Liver (tissue), 9 donors: ENCODE results near the gene MYO1B. TPM values are rescaled to one million over a fixed set of nuclear protein-coding genes. Genes with fewer than 3 reads are reported as not detected.

Source experiments
- DNase-seq: peaks from one replicate; pipeline ENCODE4 v3.0.0-alpha.2; 2017; ENCODE audit warnings: low spot score
- H3K27ac ChIP-seq, 2 donors: one replicate each; pipeline ENCODE4 v1.7.0; 2013; ENCODE audit warnings: inconsistent platforms in 2 of 2, low read length in 2 of 2, control low read depth in 1 of 2, low read depth in 1 of 2, mild to moderate bottlenecking in 1 of 2
- H3K27me3 ChIP-seq, 4 donors: one replicate each; pipeline versions ENCODE4 v1.6.1 to v1.7.0; 2013; ENCODE audit warnings: low read length in 3 of 4, inconsistent platforms in 1 of 4, mild to moderate bottlenecking in 1 of 4, moderate library complexity in 1 of 4; ENCODE audit not compliant: control insufficient read depth in 4 of 4, insufficient read depth in 4 of 4
- H3K36me3 ChIP-seq, 4 donors: one replicate each; pipeline versions ENCODE4 v1.6.1 to v1.7.0; 2013; ENCODE audit warnings: low read length in 3 of 4, mild to moderate bottlenecking in 3 of 4, low read depth in 1 of 4, moderate library complexity in 1 of 4; ENCODE audit not compliant: control insufficient read depth in 4 of 4, insufficient read depth in 3 of 4
- H3K4me1 ChIP-seq, 4 donors: one replicate each; pipeline versions ENCODE4 v1.6.1 to v1.7.0; 2013; ENCODE audit warnings: low read length in 3 of 4, mild to moderate bottlenecking in 3 of 4, moderate library complexity in 1 of 4; ENCODE audit not compliant: control insufficient read depth in 4 of 4, insufficient read depth in 4 of 4
- H3K4me3 ChIP-seq, 3 donors: one replicate each; pipeline versions ENCODE4 v1.6.1 to v1.7.0; 2013; ENCODE audit warnings: low read length in 3 of 3, control low read depth in 1 of 3, low read depth in 1 of 3, mild to moderate bottlenecking in 1 of 3
- H3K9ac ChIP-seq, 2 donors: one replicate each; pipeline ENCODE4 v1.7.0; 2013; ENCODE audit warnings: low read length in 2 of 2, mild to moderate bottlenecking in 2 of 2, moderate library complexity in 2 of 2, control low read depth in 1 of 2, low read depth in 1 of 2
- H3K9me3 ChIP-seq, 4 donors: one replicate each; pipeline versions ENCODE4 v1.6.1 to v1.7.0; 2013; ENCODE audit warnings: low read length in 3 of 4; ENCODE audit not compliant: control insufficient read depth in 4 of 4
- ATF3 ChIP-seq: IDR thresholded peaks from 2 replicates; pipeline ENCODE4 v1.6.1; 2016; ENCODE audit warnings: antibody characterized with exemption
- CTCF ChIP-seq: fragments of 150-350 bp; IDR thresholded peaks from 2 replicates; pipeline ENCODE4 v1.5.1; 2017; ENCODE audit warnings: improper control_type of control experiment, low read depth, low read length; ENCODE audit not compliant: missing input control
- EGR1 ChIP-seq, 2 donors: IDR thresholded peaks; 2 replicates each; pipeline ENCODE4 v1.6.1; 2016 to 2018; ENCODE audit warnings: antibody characterized with exemption in 2 of 2, low read depth in 2 of 2
- FOXA1 ChIP-seq: IDR thresholded peaks from 2 replicates; pipeline ENCODE4 v1.6.1; 2016; ENCODE audit warnings: antibody characterized with exemption
- FOXA2 ChIP-seq: IDR thresholded peaks from 2 replicates; pipeline ENCODE4 v1.6.1; 2016; ENCODE audit warnings: antibody characterized with exemption
- GABPA ChIP-seq, 2 donors: IDR thresholded peaks in 1 of 2; conservative IDR thresholded peaks in 1 of 2; 2 replicates each; pipeline ENCODE4 v1.6.1; 2016; ENCODE audit warnings: antibody characterized with exemption in 2 of 2, mild to moderate bottlenecking in 1 of 2, moderate library complexity in 1 of 2
- HNF4A ChIP-seq, 2 donors: conservative IDR thresholded peaks; 2 replicates each; pipeline ENCODE4 v1.6.1; 2016; ENCODE audit warnings: antibody characterized with exemption in 2 of 2, mild to moderate bottlenecking in 2 of 2
- HNF4G ChIP-seq: IDR thresholded peaks from 2 replicates; pipeline ENCODE4 v1.6.1; 2016; ENCODE audit warnings: antibody characterized with exemption
- JUND ChIP-seq, 2 donors: IDR thresholded peaks; 2 replicates each; pipeline ENCODE4 v1.6.1; 2016; ENCODE audit warnings: antibody characterized with exemption in 2 of 2
- NR2F2 ChIP-seq: IDR thresholded peaks from 2 replicates; pipeline ENCODE4 v1.6.1; 2016; ENCODE audit warnings: antibody characterized with exemption
- RAD21 ChIP-seq, 2 donors: IDR thresholded peaks; 2 replicates each; pipeline ENCODE4 v1.6.1; 2016; ENCODE audit warnings: antibody characterized with exemption in 2 of 2, mild to moderate bottlenecking in 2 of 2
- REST ChIP-seq: IDR thresholded peaks from 2 replicates; pipeline ENCODE4 v1.6.1; 2016; ENCODE audit warnings: antibody characterized with exemption, mild to moderate bottlenecking
- RXRA ChIP-seq, 2 donors: IDR thresholded peaks; 2 replicates each; pipeline ENCODE4 v1.6.1; 2017 to 2018; ENCODE audit warnings: antibody characterized with exemption in 2 of 2, mild to moderate bottlenecking in 1 of 2
- SP1 ChIP-seq: IDR thresholded peaks from 2 replicates; pipeline ENCODE4 v1.6.1; 2018; ENCODE audit warnings: antibody characterized with exemption, mild to moderate bottlenecking
- TAF1 ChIP-seq: conservative IDR thresholded peaks from 2 replicates; pipeline ENCODE4 v1.6.1; 2016; ENCODE audit warnings: antibody characterized with exemption, mild to moderate bottlenecking
- YY1 ChIP-seq: IDR thresholded peaks from 2 replicates; pipeline ENCODE4 v1.6.1; 2016; ENCODE audit warnings: antibody characterized with exemption, mild to moderate bottlenecking
- WGBS: extraction: QIAGEN DNeasy Blood & Tissue Kit; methylation state at CpG from one replicate; pipeline ENCODE4 v1.1.7; 2013; 5-methylcytosine and 5-hydroxymethylcytosine counted together
- polyA plus RNA-seq, 2 donors: library from polyadenylated mRNA; stranded (reverse) in 1 of 2; unstranded in 1 of 2; fragments of 200-250 nt in 1 of 2; fragments of >200 nt in 1 of 2; fragmentation: Nextera tagmentation in 1 of 2; extraction: Ambion mirVana in 1 of 2; gene quantifications; one replicate each; pipeline versions ENCODE4 v1.2.1 to v1.2.3, GENCODE V29; 2013 to 2015
- total RNA-seq, 2 donors: library from RNA; depleted of rRNA; stranded (reverse); fragments of >200 nt; gene quantifications; one replicate each; pipeline ENCODE4 v1.2.3, GENCODE V29; 2014
- donor health status: healthy.
- donor health status: healthy.
- donor health status: healthy.
- donor health status: healthy.
- donor health status: healthy.

MYO1B gene
- total and polyA plus RNA-seq, 4 donors: 66.5 to 434 (median 117) TPM

GRCh38 chr2:191312662-191313061 is 67.5 kb downstream of the MYO1B start:
- Histone ChIP-seq H3K27ac (no peak overlapping the region), H3K9me3 (no peaks in the 10 kb centered on the region), H3K36me3 (peaks cover 0 to 5% (median 0%) of the 10 kb centered on the region in 4 donors), H3K27me3 (no peaks in the 10 kb centered on the region), H3K9ac (no peak overlapping the region), H3K4me3 (no peak overlapping the region), H3K4me1 (peaks cover 0 to 3% (median 1%) of the 10 kb centered on the region in 4 donors)
- no peak for TF ChIP-seq CTCF
- TF ChIP-seq HNF4G: no peak
- no peak for TF ChIP-seq GABPA (IDR thresholded peaks at IDR 0.05 in 1 of 2, conservative IDR thresholded peaks at IDR 0.05 in 1 of 2)
- TF ChIP-seq SP1: no peak
- no peak for TF ChIP-seq TAF1
- no peak for TF ChIP-seq FOXA2
- no peak for TF ChIP-seq EGR1 (IDR thresholded peaks at IDR 0.05; ENCODE audit: low read depth in 2 of 2)
- DNase-seq: no peak
- WGBS: 82% methylated on average over 1 of the region's 1 CpG

GRCh38 chr2:191314697-191315364 is 69.6 kb downstream of the MYO1B start:
- no peak for TF ChIP-seq NR2F2
- TF ChIP-seq REST: no peak
- Histone ChIP-seq H3K27ac (no peak overlapping the region), H3K27me3 (no peaks in the 10 kb centered on the region), H3K4me1 (peaks cover 0 to 12% (median 6%) of the 10 kb centered on the region in 4 donors), H3K9ac (no peak overlapping the region), H3K4me3 (no peak overlapping the region), H3K36me3 (peaks cover 0 to 2% (median 0%) of the 10 kb centered on the region in 4 donors), H3K9me3 (no peaks in the 10 kb centered on the region)
- no peak for DNase-seq
- 94% methylated on average over 6 of the region's 6 CpGs for WGBS

GRCh38 chr2:191315365-191315752 is 70.2 kb downstream of the MYO1B start:
- no peak overlapping the region for H3K4me3 ChIP-seq
- no peak for TF ChIP-seq RXRA (IDR thresholded peaks at IDR 0.05)
- no peak for TF ChIP-seq HNF4A (conservative IDR thresholded peaks at IDR 0.05)
- TF ChIP-seq JUND (IDR thresholded peaks at IDR 0.05): no peak
- no peak for TF ChIP-seq EGR1 (IDR thresholded peaks at IDR 0.05; ENCODE audit: low read depth in 2 of 2)
- TF ChIP-seq REST: no peak
- no peak for TF ChIP-seq YY1
- TF ChIP-seq ATF3: no peak
- TF ChIP-seq CTCF: no peak
- TF ChIP-seq RAD21 (IDR thresholded peaks at IDR 0.05): no peak
- TF ChIP-seq TAF1: no peak
- TF ChIP-seq FOXA1: no peak
- no peak for TF ChIP-seq HNF4G

More at GRCh38 chr2:191315365-191315752, 70.2 kb downstream of the MYO1B start:
- Histone ChIP-seq H3K27me3 (no peaks in the 10 kb centered on the region), H3K4me1 (peaks cover 0 to 12% (median 6%) of the 10 kb centered on the region in 4 donors), H3K27ac (no peak overlapping the region), H3K9me3 (no peaks in the 10 kb centered on the region), H3K36me3 (peaks cover 0 to 2% (median 0%) of the 10 kb centered on the region in 4 donors), H3K9ac (no peak overlapping the region)
- DNase-seq: no peak
